Astrocyte (in vitro differentiated cells and primary cell): Measurements from ENCODE around the gene CHN1. TPM values are rescaled to one million over a fixed set of nuclear protein-coding genes. Genes with fewer than 3 reads are reported as not detected.

ENCODE experiments used
- DNase-seq: peaks from one replicate; pipeline ENCODE4 v3.0.0-alpha.2; 2010; ENCODE audit warnings: low read depth
- FAIRE-seq: peaks from 2 replicates; lab custom pipeline; 2011; peaks lifted over from hg19 to GRCh38; lab: Jason Lieb, UNC
- H2AFZ ChIP-seq: 2 replicates; pipeline ENCODE4 v1.6.0; 2012; ENCODE audit warnings: low read depth, low read length, inconsistent platforms
- H3K27ac ChIP-seq: 2 replicates; pipeline ENCODE4 v1.5.1; 2011; ENCODE audit warnings: low read depth, low read length, inconsistent platforms
- H3K27me3 ChIP-seq: 2 replicates; pipeline ENCODE4 v1.6.0; 2011; ENCODE audit warnings: low read length, inconsistent platforms; ENCODE audit not compliant: insufficient read depth
- H3K36me3 ChIP-seq: 2 replicates; pipeline ENCODE4 v1.5.1; 2011; ENCODE audit warnings: low read length, inconsistent platforms; ENCODE audit not compliant: insufficient read depth
- H3K4me1 ChIP-seq: 2 replicates; pipeline ENCODE4 v1.5.1; 2011; ENCODE audit warnings: low read length, inconsistent platforms; ENCODE audit not compliant: insufficient read depth
- H3K4me2 ChIP-seq: 2 replicates; pipeline ENCODE4 v1.6.0; 2012; ENCODE audit warnings: low read length, inconsistent platforms
- H3K4me3 ChIP-seq: 2 replicates; pipeline ENCODE4 v1.5.1; 2011; ENCODE audit warnings: low read depth, mild to moderate bottlenecking, low read length, inconsistent platforms; ENCODE audit not compliant: insufficient read depth
- H3K79me2 ChIP-seq: 2 replicates; pipeline ENCODE4 v1.6.0; 2012; ENCODE audit warnings: mild to moderate bottlenecking, low read length, inconsistent platforms; ENCODE audit not compliant: insufficient read depth
- H3K9ac ChIP-seq: 2 replicates; pipeline ENCODE4 v1.6.0; 2012; ENCODE audit warnings: mild to moderate bottlenecking, low read length, inconsistent platforms
- H3K9me3 ChIP-seq: 2 replicates; pipeline ENCODE4 v1.5.1; 2012; ENCODE audit warnings: low read depth, mild to moderate bottlenecking, low read length, inconsistent platforms; ENCODE audit not compliant: insufficient read depth
- H4K20me1 ChIP-seq: 2 replicates; pipeline ENCODE4 v1.6.0; 2012; ENCODE audit warnings: low read length, inconsistent platforms; ENCODE audit not compliant: insufficient read depth
- H3K27ac Mint-ChIP-seq: one replicate; pipeline ENCODE4 v1.8.0; 2021; ENCODE audit warnings: mild to moderate bottlenecking, mixed read lengths; ENCODE audit not compliant: unreplicated experiment
- H3K27me3 Mint-ChIP-seq: one replicate; pipeline ENCODE4 v1.8.0; 2021; ENCODE audit warnings: low read depth, mixed read lengths; ENCODE audit not compliant: unreplicated experiment
- H3K36me3 Mint-ChIP-seq: one replicate; pipeline ENCODE4 v1.8.0; 2021; ENCODE audit warnings: low read depth, mixed read lengths; ENCODE audit not compliant: unreplicated experiment
- H3K4me1 Mint-ChIP-seq: one replicate; pipeline ENCODE4 v1.8.0; 2021; ENCODE audit warnings: low read depth, mixed read lengths; ENCODE audit not compliant: unreplicated experiment
- H3K4me3 Mint-ChIP-seq: one replicate; pipeline ENCODE4 v1.8.0; 2021; ENCODE audit warnings: mild to moderate bottlenecking, moderate library complexity, mixed read lengths; ENCODE audit not compliant: unreplicated experiment
- H3K9me3 Mint-ChIP-seq: one replicate; pipeline ENCODE4 v1.8.0; 2021; ENCODE audit warnings: mild to moderate bottlenecking, mixed read lengths; ENCODE audit not compliant: unreplicated experiment
- EZH2 ChIP-seq: IDR thresholded peaks from 2 replicates; pipeline ENCODE4 v1.6.1; 2012; ENCODE audit warnings: mild to moderate bottlenecking, low read length, inconsistent platforms; ENCODE audit not compliant: insufficient read depth
- total RNA-seq: library from RNA; stranded (reverse); gene quantifications from 2 replicates; pipeline ENCODE4 v1.2.1, GENCODE V29; 2021
- TF ChIP-seq, protein P1 (sequence below): IDR thresholded peaks from 2 replicates; pipeline ENCODE4 v1.5.1; 2011; ENCODE audit warnings: low read depth, mild to moderate bottlenecking, inconsistent platforms, low read length, moderate library complexity; ENCODE audit not compliant: insufficient read depth

Gene CHN1
- total RNA-seq, 1 donor from 2014 or later: 23.9 TPM

DNA sequence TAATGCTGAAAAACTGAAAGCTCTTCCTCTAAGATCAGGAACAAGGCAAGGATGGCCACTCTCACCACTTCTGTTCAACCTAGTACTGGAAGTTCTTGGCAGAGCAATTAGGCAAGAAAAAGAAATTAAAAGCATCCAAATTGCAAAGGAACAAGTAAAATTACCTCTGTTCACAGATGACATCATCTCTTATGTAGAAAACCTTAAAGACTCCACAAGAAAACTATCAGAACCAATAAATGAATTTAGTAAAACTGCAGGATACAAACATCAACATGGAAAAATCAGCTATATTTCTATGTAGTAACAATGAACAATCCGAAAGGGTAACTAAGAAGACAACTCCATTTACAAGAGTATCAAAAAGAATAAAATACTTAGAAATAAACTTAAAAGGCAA, 112.2 kb downstream of the CHN1 start:
- Histone ChIP-seq H3K36me3 (no peaks in the 10 kb centered on the region), H3K27ac (no peak overlapping the region), H3K4me2 (no peak overlapping the region), H4K20me1 (no peaks in the 10 kb centered on the region), H2AFZ (no peak overlapping the region), H3K4me1 (no peaks in the 10 kb centered on the region), H3K4me3 (no peak overlapping the region), H3K9ac (no peak overlapping the region), H3K79me2 (no peaks in the 10 kb centered on the region), H3K27me3 (no peaks in the 10 kb centered on the region), H3K9me3 (no peaks in the 10 kb centered on the region)
- TF ChIP-seq EZH2: no peak
- TF ChIP-seq, protein P1, sequence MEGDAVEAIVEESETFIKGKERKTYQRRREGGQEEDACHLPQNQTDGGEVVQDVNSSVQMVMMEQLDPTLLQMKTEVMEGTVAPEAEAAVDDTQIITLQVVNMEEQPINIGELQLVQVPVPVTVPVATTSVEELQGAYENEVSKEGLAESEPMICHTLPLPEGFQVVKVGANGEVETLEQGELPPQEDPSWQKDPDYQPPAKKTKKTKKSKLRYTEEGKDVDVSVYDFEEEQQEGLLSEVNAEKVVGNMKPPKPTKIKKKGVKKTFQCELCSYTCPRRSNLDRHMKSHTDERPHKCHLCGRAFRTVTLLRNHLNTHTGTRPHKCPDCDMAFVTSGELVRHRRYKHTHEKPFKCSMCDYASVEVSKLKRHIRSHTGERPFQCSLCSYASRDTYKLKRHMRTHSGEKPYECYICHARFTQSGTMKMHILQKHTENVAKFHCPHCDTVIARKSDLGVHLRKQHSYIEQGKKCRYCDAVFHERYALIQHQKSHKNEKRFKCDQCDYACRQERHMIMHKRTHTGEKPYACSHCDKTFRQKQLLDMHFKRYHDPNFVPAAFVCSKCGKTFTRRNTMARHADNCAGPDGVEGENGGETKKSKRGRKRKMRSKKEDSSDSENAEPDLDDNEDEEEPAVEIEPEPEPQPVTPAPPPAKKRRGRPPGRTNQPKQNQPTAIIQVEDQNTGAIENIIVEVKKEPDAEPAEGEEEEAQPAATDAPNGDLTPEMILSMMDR: no peak
- no peak for FAIRE-seq
- Mint-ChIP-seq H3K27ac (no peak overlapping the region), H3K36me3 (no peaks in the 10 kb centered on the region), H3K4me3 (no peak overlapping the region), H3K27me3 (no peaks in the 10 kb centered on the region), H3K9me3 (no peaks in the 10 kb centered on the region), H3K4me1 (peaks cover 4% of the 10 kb centered on the region)
- DNase-seq: no peak

DNA sequence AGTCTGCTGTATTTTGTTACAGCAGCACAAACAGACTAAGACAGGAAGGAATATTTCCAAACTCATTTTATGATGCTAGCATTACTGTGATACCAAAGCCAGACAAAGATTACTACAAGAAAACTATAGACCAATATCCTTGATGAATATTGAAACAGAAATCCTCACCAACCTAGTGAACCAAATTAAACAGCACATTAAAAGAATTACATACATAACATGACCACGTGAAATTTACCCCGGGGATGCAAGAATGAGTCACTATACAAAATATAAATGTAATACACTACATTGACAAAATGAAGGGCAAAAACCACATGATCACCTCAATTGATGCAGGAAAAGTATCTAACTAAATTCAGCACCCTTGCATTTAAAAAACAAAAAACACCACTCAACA, 112.6 kb downstream of the CHN1 start:
- Histone ChIP-seq H3K4me1 (no peaks in the 10 kb centered on the region), H3K27ac (no peak overlapping the region), H3K9me3 (no peaks in the 10 kb centered on the region), H2AFZ (no peak overlapping the region), H3K27me3 (no peaks in the 10 kb centered on the region), H3K36me3 (no peaks in the 10 kb centered on the region), H3K79me2 (no peaks in the 10 kb centered on the region), H3K4me3 (no peak overlapping the region), H3K9ac (no peak overlapping the region), H4K20me1 (no peaks in the 10 kb centered on the region), H3K4me2 (no peak overlapping the region)
- Mint-ChIP-seq H3K27ac (no peak overlapping the region), H3K27me3 (no peaks in the 10 kb centered on the region), H3K9me3 (no peaks in the 10 kb centered on the region), H3K36me3 (no peaks in the 10 kb centered on the region), H3K4me1 (peaks cover 4% of the 10 kb centered on the region), H3K4me3 (no peak overlapping the region)
- FAIRE-seq (peak; percentile 29), DNase-seq (no peak)
- TF ChIP-seq, protein P1: no peak
- TF ChIP-seq EZH2: no peak

DNA sequence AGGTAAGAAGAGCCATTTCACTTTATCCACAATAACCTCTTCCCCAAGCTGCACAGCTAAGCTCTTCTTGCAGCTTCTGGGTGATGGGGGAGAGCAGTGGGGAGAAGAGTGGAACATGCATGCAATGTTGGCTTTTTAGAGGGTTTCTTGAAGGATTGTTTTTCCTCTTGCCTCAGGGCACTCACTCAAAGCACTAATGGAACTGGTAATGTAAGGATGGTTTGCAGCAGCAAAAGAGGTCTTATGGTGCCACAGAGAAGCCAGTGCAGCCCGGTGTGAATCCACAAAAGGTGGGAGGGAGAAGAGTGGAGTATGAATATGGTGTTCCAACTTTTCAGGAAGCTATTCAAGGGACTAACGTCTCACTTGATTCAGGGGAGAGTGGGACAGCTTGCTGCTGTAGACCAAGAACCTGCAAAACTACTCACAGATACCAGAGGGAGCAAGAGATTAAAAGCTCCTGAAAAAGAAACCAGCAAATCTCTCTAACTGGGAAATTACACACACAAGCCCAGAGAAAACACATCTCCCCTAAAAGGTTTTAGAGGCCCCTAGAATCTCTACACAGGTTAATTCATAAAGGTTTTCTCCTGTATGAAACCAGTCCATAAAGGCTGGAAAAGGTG, 116.4 kb downstream of the CHN1 start:
- Histone ChIP-seq H3K79me2 (no peaks in the 10 kb centered on the region), H3K4me2 (no peak overlapping the region), H3K4me3 (no peak overlapping the region), H2AFZ (no peak overlapping the region), H3K9ac (no peak overlapping the region), H3K27ac (no peak overlapping the region), H3K36me3 (no peaks in the 10 kb centered on the region), H4K20me1 (no peaks in the 10 kb centered on the region), H3K27me3 (no peaks in the 10 kb centered on the region), H3K4me1 (no peaks in the 10 kb centered on the region), H3K9me3 (no peaks in the 10 kb centered on the region)
- TF ChIP-seq, protein P1: no peak
- no peak for TF ChIP-seq EZH2
- Mint-ChIP-seq H3K4me3 (no peak overlapping the region), H3K27me3 (no peaks in the 10 kb centered on the region), H3K27ac (no peak overlapping the region), H3K9me3 (no peaks in the 10 kb centered on the region), H3K36me3 (no peaks in the 10 kb centered on the region), H3K4me1 (peaks cover 4% of the 10 kb centered on the region)
- DNase-seq: no peak
- FAIRE-seq: no peak
